Measurements from ENCODE around the gene OR10A5.
"Not testable (repeated sequence)": the region's sequence is repeated elsewhere in the genome, so short reads cannot be mapped to it uniquely, and the experiment has no call there.

OR10A5 gene, protein sequence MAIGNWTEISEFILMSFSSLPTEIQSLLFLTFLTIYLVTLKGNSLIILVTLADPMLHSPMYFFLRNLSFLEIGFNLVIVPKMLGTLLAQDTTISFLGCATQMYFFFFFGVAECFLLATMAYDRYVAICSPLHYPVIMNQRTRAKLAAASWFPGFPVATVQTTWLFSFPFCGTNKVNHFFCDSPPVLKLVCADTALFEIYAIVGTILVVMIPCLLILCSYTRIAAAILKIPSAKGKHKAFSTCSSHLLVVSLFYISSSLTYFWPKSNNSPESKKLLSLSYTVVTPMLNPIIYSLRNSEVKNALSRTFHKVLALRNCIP

DNA sequence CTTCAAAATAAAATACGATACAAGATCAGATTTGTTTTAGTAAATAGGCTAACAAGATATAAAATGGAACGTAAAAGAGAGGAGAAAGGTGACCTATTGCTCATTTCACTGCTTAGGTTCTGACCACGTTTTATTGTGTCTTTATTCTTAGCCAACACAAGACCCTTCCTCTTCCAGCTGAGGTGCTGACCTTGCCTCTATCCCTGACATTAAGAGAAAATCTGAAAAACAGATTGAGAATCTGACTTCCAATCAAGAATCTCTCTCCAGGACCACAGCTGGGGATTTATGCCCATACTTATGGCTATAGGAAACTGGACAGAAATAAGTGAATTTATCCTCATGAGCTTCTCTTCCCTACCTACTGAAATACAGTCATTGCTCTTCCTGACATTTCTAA lies at the start of gene OR10A5:
TSS of gene OR10A5 (plus strand) at position 301 of the 400 bp plus-strand sequence. CDS start at position 301, 0 bp downstream.
- DNase-seq: no peak

DNA sequence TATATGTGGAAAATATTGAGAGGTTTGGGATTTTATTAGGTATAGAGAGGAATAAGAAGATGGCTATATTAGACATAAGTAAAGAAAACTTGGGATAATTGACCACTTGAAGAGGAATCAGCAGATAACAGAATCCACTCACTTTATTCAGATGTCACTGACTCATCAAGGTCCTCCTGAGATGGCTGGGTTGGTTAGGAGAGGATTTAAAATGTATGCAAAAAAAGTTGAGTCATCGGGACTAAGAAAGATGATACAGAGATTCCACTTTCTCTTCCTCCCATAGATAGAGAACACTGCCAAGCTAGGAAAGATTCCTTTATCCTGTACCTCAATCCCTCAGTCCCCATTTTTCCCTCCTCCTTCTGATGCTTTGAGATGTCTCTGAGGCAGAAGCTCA lies 46.1 kb upstream of the OR10A5 start, which contains the start of gene OR6A2:
TSS of gene OR6A2 (minus strand) at position 288 of the 400 bp plus-strand sequence. CDS start 3,981 bp downstream, outside the sequence.
- DNase-seq: no peak

DNA sequence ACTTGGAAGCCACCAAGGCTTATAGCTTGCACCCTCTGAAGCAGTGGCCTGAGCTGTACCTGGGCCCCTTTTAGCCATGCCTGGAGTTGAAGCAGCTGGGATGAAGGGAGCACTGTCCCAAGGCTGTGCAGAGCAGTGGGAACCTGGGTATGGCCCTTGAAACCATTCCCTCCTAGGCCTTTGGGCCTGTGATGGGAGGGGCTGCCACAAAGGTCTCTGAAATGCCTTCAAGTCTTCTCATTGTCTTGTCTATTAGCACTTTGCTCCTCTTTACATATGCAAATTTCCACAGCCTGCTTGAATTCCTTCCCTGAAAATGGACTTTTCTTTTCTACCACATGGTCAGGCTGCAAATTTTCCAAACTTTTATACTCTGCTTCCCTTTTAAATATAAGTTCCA lies 44.4 kb upstream of the OR10A5 start:
- DNase-seq: not testable (repeated sequence)

DNA sequence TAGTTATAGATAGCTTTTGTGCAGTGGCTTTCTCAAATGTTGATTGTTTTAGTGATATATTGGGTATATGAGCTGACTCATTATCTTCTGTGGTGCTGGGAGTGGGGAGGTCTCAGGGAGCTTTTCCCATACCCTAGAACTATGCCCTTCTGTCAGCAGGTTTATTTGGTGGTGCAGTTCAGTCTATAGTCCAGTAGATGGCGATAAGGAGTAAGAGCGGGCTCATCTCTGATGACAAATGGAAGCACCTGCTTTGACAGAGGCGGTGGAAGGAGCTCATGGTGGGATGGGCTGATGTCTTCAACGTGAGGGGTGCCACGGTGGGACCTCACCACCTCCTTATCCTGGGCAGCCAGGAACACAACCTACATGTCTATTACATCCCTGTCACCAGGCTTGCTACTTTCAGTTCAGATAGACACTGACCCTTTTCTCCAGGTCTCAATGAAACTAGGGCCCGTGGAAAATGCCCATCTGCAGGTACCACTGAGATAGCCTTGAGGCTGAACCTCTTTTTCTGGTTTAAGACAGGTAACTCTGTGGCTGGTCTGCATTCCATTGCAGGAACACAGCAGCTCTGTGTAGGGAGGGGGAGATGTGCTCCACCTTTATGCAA lies 33.0 kb upstream of the OR10A5 start:
- DNase-seq: no peak

DNA sequence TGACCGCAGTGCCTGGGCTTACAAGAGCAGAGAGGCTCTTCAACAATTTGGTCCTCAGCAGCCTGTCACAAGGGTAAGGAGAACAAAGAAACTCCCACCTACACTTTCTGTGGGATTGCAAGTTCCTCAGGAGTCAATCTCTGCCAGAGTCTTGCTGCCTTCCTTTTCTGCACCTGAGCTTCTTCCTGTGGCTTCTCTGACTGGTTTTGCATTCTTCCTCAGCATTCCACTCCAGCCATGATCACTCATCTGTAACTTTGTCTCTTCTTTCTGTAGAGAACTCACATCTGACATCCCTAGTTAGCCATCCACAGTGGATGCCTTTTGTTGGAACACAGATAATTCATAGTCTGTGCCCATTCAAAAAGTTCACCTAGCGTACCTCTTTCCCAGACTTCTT lies 31.8 kb upstream of the OR10A5 start:
- no peak for DNase-seq

DNA sequence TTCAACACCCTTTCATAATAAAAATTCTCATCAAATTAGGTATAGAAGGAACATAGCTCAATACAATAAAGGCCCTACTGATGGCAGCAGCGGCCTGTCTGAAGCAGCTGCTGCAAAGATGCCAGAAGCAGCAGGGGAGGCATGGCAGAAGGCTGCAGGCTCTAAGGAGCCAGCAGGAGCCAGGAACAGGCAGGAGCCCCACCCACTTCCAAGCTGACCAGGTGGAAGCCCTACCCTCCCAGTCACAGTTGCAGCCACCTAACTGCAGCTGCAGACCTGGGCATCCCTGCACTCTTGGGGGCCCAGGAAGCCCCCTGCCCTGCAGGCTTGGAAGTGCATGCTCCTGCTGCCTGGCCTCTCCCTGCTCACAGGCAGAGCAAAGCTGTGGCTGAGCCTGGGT lies 27.8 kb upstream of the OR10A5 start:
- no peak for DNase-seq

DNA sequence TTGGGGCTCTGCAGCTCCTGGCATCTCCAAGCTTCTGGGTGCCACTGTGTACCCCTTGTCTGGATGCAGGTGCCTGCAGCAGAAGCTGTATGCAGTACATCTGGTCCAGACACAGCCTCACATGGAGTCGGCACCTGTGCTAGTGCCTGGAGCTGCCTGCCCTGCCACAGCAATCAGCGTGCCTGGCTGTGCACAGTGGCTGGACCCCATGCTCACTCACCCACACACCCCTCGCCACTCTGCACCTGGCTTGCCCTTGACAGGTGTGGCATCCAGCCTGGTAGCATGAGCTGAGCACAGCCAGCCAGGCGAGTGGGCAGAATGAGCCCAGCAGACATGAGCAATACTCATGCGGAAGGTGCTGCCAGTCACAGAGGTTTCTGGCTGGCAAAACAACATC lies 26.5 kb upstream of the OR10A5 start:
- DNase-seq: no peak

DNA sequence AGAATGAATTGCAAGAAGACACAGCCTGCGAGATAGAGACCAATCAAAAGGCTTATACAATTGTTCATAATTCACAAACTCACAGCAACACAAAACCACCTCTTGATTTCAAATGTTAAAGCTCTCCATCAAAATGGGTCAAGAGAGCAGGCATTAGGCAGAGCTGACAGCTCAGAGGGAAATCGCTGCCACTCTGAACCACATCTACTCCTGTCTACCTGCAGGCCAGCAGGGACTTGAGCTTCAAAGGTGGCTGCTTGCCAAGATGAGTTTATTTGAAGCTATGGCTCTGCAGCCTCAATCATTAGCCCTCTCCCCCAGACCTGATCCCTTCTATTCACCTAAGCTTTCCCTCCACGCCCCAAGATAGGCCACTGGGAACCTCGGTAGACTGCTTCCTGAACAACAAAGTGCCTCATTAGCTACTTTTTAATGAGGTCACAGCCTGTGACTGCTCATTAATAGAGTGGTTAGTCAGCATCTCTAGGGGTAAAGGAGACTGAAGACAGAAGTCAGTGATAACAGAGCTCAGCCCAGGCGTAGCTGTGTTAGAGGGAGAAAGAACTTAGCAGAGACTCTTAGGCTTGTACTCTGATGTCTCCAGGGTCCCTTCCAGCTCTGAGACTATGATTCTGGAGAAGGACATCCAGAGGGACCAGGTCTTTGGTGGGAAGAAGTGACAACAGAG lies 21.2 kb upstream of the OR10A5 start:
- DNase-seq: no peak

DNA sequence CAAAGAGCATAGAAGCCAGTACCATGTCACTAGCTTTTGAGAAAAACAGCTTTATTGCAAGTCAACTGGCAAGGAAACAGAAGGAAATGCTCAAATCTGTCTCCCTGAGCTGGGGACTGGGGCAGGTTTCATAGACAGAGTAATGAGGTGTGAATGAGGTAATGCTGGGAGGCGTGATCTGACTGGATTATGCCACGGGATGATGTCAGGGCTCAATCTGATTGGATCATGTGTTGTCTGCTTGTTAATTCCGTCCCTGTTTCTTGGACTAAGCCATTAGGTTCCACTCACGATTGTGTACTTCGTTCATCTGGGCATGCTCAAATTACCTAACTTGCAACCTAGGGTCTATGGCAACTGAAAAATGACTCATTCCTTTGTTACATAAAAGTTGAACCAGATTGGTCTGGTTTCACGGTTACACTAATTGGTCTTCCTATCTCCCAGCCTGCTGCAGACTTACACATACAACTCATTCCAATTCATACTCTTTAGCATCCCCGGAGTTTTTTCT lies 20.2 kb upstream of the OR10A5 start:
- no peak for DNase-seq

DNA sequence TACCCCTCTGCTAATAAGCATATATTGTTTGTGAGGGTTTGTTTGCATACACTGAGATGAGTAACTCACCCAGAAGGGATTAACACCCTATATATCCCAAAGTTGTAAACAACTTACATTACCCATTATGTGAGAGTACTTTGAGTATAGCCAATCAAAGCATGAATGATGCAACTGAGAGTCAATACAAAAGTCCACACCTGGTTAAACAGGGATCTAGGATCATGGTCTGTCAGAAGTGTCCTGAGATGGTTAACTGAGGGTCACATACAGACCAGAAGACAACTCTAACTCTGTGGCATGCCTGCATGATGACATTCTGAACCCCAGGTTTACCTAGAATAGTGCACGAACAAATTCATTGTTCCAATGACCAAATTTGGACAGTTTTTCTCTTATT lies 17.4 kb upstream of the OR10A5 start:
- no peak for DNase-seq

DNA sequence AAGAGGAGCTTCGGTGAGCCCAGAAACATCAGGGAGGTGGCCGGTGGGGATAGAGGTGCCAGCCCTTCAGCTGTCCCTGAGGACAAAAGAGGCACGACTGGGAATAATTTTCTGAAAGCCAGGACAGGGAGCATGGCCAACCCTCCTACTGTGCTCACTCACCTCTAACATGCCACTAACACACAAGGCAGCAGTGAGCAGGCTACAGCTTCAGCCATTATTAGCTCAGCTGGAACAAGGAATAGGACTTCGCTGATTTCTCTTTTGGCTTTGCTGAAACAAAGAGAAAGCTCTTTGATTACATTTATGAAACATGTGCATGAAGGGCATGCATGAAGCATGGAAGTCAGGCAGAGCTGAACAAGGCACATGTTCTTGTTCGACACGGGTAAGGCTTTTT lies 12.1 kb upstream of the OR10A5 start:
- no peak for DNase-seq

DNA sequence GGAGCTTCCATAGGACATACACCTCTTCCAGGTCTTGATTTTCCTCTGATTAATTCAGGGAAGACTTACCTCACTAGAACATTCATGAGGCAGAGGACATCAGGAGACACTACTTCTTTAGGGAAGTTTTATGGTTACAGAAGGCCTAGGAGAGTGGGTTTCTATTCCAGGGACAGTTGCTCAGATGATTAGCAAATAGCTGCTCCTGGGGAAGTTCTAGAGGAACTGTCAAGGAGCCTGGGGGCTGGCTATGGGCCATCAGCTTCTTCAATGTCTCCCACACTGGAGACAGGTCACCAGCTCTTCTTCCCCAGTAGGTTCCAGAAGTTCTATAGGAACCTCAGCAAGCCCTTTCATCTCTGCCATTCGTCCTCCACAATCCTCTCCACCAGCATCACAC lies 11.5 kb upstream of the OR10A5 start:
- DNase-seq: no peak

DNA sequence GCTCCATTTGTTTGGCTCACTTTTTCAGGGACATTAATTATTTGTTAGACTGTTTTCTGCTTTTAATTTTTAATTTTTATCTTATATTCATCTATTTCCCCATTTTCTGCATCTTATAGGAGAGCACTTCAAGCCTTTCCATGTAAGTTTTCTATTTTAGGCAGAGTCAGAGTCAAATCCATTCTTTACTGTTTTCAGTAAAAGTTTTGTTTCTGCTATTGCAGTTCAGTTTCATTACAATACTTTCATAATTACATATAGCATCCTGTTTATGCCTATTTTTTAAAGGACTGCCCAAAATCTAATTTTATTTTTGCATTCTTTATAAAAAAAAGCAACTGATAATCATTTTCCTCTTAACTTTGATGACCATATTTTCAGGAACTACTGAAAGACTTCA lies 3.8 kb upstream of the OR10A5 start:
- no peak for DNase-seq

DNA sequence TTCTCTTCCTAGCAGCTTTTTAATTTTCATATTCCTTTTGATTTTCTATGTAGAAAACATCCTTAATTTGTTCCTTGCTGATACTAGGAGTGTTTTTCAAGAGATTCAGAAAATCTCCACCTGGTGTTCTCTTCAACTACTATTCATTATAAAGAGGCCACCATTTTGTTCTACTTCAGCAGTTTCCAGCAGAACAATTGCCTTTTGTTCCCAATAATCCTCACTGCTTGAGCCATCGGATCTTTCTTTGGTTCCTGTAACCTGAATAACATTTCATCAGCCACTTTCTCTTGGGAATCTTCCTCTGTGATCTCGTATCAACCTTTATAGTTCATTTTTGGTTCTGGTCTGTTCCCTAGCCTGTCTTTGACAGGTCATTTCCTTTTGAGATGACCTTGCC lies 1.8 kb upstream of the OR10A5 start:
- no peak for DNase-seq

DNA sequence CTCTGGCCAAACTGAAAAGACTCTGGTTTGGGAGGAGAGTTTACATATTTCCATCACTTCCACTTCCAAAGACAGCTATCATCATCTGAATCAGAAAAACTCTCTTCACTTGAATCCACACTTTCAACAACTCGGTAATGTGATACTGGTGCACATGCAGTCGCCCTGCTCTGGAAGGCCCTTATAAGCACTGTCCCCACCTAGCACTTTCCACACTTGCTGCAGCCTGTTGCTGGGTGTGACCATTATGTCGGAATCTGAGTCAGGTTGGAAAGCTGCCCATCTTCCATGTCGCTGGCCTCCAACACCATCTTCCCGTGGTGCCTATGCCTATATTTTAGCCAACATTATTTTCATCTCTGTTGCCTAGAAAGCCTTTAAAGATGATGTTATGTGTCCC lies 1.1 kb upstream of the OR10A5 start:
- DNase-seq: no peak

DNA sequence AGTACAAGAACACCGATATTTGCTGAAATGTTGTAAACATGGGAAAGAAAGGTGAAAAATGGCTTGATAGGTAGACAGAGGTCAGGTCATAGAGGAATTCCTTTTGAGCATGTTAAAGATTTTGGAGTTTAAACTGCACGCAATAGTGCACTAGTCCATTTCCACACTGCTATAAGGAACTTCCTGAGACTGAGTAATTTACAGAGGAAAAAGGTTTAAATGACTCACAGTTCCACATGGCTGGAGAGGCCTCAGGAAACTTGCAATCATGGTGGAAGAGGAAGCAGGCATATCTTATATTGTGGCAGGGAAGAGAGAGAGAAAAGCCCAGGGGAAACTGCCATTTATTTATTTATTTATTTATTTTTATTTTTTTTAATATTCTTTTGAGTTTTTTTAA lies 5.0 kb downstream of the OR10A5 start:
- DNase-seq: no peak

DNA sequence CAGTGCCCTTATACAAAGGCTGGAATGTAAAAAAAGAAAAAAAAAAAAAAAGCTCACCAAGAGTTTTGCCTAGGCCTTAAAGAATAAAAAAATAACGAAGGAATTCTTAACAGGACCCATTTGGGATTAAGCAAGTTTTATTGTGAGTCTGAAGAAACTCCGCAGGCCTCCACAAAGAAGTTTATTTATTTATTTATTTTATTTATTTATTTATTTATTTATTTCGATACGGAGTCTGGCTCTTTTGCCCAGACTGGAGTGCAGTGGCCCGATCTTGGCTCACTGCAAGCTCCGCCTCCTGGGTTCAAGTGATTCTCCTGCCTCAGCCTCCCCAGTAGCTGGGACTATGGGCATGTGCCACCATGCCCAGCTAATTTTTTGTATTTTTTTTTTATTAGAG lies 9.3 kb downstream of the OR10A5 start:
- not testable (repeated sequence) for DNase-seq

DNA sequence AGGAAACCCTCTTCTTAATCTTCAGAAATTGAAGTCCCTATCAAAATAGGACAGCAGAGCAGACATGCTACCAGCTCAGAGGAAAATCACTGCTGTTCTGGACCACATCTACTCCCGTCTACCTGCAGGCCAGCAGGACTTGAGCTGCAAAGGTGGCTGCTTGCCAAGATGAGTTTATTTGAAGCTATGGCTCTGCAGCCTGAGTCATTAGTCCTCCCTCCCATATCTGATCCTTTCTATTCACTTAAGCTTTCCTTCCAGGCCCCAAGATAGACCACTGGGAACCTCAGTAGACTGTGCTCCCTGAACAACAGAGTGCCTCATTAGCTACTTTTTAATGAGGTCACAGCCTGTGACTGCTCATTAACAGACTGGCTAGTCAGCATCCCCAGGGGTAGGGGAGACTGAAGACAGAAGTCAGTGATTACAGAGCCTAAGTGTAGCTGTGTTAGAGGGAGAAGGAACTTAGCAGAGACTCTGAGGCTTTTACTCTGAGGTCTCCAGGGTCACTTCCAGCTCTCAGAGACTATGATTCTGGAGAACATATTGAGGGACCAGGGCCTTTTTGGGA lies 10.6 kb downstream of the OR10A5 start:
- DNase-seq: no peak

DNA sequence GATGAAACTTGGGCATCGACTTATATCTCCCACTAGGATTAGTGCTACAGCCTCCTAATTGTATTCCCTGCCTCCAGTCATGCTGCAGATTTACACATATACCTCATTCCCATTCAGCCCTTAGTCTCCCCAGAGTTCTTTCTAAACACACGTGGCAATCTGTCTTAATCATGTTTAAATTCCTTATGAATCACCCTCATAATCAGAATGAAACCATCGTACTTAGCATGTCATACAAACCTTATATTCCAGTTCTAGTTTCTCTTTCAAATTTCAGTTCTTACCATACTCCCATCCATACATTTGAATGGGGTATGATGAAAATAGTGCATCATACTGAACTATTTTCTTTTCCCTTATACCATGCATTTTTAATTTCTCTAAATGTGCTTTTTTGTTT lies 11.4 kb downstream of the OR10A5 start:
- no peak for DNase-seq

DNA sequence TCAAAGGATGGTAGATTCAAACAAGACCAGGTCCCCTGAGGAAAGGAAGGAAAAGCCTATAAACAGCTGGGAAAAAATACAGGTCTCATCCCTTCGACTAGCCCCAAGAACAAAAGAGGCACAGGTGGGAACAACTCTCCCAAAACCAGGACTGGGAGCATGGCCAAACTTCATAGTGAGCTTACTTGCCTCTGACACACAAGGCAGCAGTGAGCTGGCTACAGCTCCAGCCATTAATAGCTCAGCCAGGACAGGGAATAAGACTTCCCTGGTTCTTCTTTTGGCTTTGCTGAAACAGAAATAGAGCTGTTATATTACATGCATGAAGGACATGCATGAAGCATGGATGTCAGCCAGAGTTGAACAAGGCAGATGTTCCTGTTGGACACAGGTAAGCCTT lies 17.5 kb downstream of the OR10A5 start, which contains the start of gene OR10A2:
TSS of gene OR10A2 (plus strand) at position 97 of the 400 bp plus-strand sequence. CDS start 6,698 bp downstream, outside the sequence.
- no peak for DNase-seq

DNA sequence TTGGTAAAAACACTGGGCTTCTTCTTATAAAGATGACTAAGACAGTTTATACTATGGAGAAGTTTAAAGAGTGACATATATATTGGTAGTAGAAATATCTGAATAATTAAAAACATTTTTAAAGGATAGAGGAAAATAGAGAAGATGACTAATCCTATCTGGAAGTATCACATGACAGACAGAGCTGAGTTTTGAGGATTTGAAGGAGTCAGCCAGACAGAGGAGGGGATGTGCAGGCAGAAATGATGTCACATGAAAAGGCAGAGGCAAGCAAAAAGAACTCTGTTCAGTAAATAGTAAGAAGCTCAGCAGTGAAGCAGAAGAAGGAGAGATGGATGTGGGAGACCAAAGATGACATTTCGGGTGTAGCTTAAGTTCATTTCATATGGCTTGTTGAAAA lies 19.0 kb downstream of the OR10A5 start:
- no peak for DNase-seq

DNA sequence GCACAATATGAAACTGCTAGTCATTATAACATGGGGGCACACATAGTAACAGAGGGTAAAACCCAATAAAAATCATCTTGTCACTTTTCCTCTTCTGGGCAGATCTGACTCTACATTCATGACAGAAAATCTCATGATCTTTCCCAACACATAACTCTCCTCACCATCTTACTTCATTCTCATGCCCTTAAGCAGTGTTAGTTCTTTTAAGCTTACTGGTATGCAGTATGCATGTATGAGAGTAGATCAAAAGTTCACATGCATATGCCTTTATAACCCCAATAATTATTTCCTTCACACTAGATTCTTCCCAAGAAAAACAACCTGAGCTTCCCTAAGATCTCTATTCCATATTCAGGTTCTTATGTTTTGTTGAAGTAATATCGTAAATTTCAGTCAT lies 25.8 kb downstream of the OR10A5 start:
- no peak for DNase-seq

DNA sequence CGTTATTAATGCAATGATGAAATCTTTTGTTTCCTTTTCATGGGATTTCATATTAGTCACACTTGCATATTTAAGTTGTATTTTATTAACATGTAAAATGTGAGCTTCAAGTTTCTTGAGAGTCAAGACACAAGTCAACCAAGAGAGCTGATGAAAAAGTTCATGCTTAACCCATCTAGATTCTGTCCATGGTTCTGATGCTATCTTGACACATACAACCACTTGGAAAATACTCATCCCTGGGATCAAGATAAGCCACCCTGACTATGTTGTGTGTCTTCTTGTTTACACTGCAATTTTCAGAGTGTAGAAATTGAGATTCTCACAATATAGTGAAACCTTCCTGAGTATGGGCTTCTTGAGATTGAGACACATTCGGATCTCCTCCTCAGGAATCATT lies 30.3 kb downstream of the OR10A5 start:
- no peak for DNase-seq
